GM18868 (cell line): ENCODE data around the gene WDSUB1.

Source experiments
- ATAC-seq: cut with Tn5 transposase; IDR thresholded peaks from one replicate; pipeline ENCODE4 v1.9.1; 2021; ENCODE audit warnings: mild to moderate bottlenecking, moderate library complexity; ENCODE audit not compliant: unreplicated experiment

The WDSUB1 gene

DNA sequence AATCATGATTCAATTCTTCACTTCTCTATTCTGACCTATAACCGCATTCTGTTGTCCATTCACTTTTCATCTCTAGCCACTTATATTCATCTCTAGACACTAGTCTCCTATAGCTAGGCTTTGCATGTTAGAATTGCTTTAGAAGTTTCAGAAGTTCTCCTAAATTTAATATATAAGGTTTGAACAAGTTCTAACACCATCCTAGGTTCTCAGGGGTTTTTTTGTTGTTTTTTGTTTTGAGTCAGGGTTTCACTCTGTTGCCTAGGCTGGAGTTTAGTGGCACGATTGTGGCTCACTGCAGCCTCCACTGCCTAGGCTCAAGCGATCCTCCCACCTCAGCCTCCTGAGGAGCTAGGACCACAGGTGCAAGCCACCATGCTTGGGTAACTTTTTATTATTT lies 19.9 kb downstream of the WDSUB1 start:
- peak; percentile 83 for ATAC-seq

DNA sequence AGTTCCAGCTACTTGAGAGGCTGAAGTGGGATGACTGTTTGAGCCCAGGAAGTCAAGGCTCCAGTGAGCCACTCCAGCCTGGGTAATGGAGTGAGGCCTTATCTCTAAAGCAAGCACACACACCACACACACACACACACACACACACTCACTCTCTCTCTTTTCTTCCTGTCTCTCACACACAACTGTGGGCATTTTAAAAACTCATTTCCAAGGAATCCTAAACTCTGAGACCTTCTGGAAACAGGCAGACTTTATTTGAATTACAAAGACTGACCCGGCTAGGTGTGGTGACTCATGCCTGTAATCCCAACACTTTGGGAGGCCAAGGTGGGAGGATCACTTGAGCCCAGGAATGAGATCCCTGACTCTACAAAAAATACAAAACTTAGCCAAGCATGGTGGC lies 21.3 kb downstream of the WDSUB1 start:
- no peak for ATAC-seq

DNA sequence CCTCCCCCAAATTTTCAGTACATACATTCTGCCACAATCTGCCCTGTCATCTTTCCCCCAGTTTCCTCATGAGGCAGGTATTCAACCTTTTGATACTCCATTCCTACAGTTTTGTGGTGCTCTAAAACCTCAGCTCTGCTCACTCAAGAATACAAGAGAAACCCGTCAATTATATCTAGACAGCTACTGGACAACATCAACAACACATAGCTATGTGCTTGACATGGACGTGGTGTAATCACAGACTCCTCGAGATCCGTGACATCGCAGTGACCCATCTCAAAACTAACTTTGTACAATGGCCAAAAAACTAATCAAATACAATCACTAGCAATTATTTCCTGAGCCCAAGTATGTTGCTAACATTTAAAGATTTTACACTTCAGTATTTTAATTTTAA lies 23.6 kb downstream of the WDSUB1 start:
- no peak for ATAC-seq

DNA sequence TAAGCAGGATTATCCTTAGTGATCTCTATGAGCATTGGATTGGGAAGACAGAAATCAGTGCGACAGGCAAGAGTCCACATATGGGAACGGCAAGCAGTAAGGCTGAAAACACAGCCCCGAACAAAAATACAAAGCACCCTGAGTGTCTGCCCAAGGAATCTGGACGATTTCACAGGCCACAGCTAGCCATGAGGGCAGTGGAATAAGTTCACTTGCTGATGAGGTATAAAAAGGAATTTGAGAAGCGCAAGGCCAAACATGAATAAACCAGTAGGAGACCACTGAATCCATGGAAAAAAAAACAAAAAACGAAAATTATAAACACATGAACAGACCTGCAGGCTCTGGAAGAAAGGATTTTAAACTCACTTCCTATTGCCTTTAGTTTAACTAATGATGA lies 24.3 kb downstream of the WDSUB1 start:
- ATAC-seq: no peak

DNA sequence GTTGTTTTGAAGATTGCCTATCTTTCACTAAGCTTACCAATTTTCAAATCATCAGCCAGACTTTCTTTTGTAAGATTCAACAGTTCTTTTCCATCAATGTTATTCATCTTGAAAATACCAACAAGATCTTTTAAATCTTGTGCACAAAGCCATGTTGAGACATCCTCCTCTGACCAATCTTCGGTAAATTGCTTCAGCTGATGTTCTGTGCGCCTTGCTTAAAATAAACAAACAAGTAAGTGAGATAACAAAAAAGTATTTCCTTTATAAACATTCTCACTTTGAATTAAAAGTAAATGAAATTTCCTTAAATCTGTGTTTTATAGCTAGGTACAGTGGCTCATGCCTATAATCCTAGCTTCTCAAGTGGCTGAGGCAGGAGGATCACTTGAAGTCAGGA lies 30.3 kb downstream of the WDSUB1 start:
- no peak for ATAC-seq

DNA sequence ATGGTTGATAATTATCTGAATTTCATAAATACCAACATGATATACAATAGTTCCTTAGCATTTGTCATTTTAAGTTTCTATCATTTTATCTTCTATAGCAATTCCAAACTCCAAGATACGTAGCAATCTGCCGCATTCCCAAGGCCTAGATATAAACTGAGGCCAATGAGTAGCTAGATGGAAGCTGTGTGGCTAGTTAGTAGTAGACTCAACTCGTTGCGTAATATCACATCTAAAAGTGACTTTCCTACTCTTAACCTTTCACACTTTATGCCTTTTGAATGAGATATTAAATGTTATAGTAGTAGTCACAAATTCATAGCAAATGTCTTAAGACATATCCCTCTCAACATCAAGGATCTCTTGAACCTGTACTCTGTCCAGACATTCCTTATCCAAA lies 33.6 kb downstream of the WDSUB1 start:
- no peak for ATAC-seq

DNA sequence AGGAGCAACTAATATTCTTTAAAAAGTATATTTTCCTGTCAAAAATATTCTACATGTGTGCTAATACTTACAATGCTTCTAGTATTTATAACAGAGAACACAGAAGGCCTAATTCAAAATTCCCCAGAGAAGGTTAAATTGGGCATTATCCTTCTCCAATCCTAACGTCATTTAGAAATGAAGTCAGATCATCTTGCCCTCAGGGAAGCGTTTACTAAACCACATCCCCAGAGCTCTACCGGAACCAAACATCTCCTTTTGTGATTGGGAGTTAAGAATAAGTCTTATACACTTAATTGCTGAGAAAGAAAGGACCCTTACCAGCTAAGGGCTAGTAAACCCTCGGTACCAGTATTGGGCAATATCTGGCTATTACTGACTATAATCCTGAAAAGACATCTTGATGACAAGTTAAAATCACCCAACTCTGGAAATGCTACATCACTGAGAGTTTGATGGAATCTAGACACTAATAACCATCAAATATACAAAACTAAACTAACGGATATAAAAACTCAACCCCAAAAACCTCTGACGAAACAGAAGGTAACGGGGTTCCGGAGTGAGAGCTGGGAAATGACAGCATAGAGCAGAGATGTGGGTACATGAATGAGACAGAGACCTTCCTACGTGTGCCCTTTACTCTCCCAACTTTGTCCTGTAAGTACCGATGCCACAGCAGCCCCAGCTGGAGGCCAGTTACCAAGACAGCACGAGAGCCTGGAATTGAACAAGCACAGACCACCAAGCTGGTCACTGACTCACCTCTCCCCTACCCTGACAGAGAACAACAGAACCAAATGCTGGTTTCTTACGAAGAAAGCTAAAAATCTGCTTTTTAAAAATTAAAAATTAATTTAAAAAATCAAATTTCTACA lies 35.0 kb downstream of the WDSUB1 start:
- no peak for ATAC-seq

DNA sequence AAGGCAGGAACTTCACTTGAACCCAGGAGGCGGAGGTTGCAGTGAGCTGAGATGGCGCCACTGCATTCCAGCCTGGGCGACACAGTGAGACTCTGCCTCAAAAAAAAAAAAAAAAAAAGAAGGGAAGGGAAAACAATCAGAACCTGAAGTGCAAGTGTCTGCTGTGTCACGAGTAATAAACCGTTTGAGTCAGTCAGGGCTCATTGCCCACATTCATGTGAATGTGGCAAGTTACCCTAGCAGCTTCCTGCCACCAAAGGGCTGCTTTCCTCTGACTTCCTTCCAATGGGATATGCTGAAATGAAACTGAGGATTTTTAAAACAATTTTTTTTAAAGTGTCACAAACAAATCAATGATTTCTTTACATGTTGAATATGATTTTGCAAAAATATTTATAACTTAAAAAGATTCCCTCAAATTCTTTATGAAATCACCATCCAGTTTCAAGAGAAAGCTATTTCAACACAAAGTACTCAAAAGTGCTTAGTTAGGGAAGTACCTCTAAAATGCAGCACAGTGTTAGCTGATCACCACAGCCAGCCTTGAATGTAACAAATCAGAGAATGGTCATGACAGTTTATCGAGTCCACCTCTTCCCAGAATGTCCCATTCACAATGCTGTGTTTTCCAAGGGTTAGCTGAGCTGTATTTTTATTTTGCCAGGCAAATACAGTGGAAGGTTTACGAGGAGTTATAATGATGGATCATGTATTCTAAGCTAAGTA lies 36.4 kb downstream of the WDSUB1 start:
- ATAC-seq: peak; percentile 84

DNA sequence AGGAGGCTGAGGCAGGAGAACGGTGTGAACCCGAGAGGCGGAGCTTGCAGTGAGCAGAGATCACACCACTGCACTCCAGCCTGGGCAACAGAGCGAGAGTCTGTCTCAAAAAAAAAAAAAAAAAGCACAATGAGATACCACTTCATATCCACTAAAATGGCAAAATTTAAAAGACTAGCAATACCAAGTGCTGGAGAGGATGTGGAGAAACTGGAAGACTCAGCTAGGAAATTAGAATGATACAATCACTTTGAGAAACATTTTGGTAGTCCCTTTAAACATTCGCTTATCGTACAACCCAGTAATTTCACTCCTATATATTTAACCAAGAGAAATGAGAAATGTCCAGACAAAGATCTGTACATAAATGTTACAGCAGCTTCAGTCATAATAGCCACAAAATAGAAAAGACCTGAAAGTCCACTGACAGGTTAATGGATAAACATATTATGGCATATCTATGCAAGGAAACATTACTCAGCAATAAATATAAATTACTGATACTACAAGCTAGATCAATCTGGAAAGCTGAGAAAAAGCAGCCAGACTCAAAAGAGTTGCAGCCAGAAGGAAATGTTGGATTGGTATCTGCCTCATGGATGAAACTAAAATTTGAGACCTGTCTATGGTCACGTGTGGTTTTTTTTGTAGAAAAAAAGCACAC lies 40.0 kb downstream of the WDSUB1 start:
- ATAC-seq: no peak

DNA sequence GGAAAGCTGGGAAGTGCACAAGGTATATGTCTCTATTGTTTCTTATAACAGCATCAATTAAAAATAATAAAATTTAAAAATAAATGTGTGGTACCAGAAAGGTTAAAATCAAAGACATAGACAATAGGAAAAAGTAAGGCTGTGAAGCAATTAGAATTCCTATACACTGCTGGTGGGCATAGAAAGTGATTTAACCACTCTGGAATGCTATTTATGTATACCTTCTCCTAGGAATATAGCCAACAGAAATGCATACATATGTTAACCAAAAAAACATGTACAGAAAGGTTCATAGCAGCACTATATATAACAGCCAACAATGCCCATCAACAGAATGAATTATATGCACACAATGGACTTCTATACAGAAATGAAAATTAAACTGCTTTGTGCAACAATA lies 43.0 kb downstream of the WDSUB1 start:
- ATAC-seq: no peak

DNA sequence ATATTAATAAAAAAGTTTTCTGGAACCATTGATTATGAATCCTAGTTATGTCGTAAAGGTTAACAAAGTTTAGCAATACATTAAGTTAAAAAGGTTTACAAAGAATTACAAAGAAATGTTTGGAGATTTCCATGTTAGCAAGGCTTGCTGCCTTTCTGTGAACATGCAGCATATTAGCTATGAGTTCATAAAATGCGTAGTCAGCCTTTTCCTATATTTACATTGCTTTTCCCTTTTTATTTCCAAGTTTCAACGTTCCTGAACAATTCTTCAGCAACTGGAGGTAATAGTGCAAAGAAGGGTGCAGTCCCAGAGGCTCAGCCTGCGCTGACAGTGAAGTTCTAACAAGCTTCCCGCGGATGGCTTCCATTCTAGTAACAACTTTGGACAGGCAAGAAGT lies 51.6 kb downstream of the WDSUB1 start:
- ATAC-seq: no peak

DNA sequence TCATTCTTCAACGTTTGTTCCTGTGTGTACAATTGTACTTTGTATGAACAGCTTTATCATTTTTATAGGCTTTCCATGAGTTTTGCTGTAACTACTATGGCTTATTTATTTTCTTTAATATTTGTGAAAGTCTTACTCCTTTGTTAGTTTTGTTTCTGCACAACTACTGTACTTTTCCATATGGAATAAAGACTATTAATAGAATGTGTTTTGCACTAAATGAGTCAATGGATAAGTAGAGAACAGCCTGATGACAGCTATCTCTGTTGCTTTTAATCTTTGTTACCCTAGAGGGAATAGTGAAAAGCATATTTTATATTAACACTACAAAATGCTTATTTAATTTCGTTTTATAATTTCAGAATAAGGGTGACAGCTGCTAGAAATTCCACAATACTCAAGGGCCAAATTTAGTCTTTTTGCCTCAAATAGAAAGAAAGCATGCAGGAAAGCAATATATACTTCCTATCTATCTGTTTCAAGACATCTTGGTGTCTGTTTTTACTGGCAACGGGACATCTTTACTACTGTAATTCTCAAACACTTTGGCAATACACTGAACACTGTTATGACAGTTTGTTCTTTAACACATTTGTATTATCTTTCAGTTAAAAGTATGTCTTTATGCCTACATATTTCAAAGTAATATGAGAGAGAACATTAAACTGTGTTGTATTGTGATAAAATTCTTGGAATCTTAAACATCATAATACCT lies 53.9 kb downstream of the WDSUB1 start:
- ATAC-seq: no peak

DNA sequence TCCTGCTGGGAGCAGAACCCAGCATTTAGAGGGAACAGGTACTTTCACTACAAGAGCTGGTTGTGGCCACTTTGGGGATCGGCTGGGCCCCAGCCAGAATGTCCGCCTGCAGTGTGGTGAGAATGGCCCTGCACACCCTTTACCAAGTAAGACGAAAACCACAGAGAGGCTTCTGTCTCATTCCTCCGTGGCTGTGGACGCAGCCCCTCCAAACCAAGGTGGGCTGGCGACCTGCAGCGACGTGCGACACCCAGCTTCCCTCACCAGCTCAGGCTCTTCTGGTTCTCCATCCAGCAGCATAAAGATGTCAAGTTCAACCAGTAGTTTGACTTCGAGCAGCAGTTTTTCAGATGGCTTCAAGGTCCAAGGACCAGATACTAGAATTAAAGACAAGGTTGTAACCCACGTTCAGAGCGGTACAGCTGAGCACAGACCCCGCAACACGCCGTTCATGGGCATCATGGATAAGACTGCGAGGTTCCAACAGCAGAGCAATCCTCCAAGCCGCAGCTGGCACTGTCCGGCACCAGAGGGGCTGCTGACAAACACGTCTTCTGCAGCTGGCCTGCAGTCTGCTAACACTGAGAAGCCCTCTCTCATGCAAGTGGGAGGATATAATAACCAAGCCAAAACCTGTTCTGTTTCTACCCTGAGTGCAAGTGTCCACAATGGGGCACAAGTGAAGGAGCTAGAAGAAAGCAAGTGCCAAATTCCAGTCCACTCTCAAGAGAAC lies 56.2 kb downstream of the WDSUB1 start:
- no peak for ATAC-seq

DNA sequence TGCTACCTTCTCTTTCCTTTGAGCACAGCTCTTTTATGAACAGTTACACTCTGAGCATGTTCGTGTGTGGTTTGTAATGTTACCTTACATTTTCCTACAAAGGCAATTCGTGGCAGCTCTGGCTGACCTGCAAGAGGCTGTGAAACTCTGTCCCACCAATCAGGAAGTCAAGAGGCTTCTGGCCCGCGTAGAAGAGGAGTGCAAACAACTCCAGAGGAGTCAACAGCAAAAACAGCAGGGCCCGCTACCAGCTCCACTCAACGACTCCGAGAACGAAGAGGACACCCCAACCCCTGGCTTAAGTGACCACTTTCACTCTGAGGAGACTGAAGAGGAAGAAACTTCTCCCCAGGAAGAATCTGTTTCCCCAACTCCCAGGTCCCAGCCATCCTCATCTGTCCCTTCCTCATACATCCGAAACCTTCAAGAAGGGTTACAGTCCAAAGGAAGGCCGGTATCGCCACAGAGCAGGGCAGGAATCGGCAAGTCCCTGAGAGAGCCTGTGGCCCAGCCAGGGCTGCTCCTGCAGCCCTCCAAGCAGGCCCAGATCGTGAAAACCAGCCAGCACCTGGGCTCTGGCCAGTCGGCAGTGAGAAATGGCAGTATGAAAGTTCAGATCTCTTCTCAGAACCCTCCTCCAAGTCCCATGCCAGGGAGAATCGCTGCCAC lies 56.9 kb downstream of the WDSUB1 start:
- no peak for ATAC-seq

DNA sequence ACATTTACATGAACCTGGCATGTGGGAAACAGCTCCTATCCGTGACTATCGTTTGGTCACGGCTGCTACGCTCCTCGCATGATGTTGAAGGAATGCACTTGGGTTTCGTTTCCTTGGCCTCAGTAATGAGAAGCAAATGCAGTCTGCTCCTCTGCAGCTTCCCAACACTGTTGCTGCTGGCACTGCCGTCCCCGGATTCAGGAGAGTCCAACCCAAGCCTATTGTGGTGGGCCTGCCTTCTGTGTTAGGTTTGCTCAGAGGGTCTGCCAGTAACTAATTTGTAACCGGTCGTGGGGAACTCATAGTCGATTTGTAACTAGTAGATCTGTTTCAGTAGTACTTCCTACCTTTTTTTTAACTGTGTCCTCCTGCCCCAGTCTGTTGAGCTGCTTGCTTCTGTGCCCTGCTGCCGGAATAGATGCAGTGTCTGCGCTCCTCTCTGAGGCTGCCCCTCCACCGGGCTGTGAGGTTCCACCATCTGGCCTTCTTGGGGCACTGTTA lies 58.4 kb downstream of the WDSUB1 start:
- ATAC-seq: no peak

DNA sequence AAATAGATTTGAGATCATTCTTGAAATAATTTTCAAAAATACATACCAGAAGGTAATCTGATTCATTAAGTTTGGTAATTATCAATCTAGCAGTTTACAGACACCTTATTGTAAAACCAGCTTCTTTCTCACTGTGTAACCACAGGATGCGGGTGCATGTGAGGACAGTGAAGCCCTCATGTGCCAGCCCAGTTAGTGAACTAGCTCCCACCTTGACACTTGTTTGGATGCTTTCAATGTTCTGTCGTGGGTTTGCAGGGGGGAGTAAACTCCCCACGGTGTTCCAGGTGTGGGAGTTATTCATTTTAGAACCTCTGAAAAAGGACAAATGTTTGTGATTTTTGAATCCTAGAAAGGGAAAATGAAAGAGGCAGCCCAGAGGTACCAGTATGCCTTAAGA lies 59.0 kb downstream of the WDSUB1 start:
- no peak for ATAC-seq

DNA sequence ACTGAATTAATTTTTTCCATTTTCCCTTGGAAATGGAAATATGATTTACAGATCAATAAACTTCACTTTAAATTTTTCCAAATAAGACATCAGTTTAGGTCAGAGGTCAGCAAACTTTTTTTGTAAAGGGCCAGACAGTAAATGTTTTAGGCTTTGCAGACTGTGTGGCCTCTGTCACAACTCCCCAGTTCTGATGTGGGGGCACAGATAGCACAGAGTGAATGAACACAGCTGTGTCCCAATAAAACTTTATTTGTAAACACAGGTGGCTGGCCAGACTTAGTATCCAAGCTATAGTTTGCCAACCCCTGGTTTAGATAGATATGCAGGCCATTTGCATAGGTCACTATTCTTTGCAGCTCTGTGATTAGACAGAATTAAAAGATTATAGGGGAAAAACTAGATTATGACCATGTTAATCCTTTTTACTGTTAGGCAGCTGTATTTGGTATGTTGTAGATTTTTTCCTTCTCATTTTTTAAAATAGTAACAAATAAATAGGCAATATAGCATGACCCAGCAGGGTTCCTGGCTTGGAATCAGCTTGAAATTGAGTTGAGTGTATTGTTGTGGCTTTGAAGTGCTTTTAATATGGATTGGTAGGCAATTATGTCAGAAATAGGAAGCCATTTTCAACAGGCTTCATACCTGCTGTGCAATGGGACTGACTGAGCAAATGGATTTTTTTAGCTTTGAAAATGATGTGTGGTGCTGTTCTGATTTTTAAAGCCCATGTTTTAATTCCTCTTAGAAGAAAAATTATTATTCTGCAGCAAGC lies 59.7 kb downstream of the WDSUB1 start:
- ATAC-seq: no peak

DNA sequence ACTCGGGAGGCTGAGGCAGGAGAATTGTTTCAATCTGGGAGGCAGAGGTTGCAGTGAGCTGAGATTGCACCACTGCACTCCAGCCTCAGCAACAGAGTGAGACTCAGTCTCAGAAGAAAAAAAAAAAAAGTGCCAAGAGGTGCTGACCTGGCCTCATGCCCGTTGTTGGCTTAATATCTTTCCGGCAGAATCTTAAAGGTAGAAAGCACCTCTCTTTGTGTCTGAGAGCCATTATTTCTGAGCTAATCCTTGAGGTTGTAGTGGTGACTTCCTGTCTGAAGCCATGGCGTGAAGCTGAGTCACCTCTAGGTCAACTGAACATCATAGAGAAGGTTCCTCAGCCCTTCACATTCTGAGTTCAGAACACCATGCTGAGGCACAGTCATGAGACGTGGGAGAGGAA lies 60.4 kb downstream of the WDSUB1 start:
- peak; percentile 71 for ATAC-seq
